RKO (cell line): ENCODE results near the gene MYLIP.
A peak's percentile ranks its signal among the peaks of the same experiment; 100 is the strongest.

Experiments used
- DNase-seq: peaks from one replicate; pipeline ENCODE4 v3.0.0-alpha.2; 2016; ENCODE audit warnings: low spot score

The MYLIP gene

DNA sequence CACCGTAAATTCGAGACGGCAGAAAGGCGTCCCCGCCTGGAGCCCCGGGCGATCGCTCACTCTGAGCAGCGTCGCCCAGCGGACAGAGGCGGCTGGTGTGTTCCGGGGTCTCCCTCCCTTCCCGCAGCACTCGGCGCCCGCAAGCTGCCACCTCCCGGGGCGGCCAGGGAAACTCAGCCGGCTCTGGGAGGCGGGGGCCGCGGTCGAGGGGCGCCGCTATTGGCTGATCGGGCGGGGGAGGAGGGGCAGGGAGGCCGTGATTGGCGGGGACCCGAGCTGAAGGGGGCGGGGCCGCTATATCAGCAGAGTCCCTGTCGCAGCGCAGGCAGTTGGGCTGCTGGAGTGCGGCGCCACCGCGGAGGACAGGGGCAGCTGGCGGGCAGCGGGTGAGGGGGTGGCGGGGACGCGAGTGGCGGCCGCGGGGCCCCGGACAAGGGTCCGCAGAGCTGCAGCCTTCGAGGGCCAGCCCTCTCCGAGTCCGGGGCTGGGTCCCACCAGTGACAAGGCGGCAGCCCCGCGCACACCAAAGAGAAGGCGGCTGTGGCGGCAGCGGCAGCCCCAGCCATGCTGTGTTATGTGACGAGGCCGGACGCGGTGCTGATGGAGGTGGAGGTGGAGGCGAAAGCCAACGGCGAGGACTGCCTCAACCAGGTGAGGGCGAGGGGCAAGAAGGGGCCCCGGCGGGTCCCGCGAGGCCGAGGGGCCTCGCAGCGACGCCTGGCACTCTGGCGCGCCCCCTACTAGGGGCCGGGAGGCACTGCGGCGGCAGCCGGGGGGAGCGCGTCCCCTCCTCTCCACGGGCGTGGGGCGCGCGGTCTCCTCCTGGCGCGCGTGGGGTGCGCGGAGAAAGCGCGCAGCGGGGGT, at the start of gene MYLIP:
Gene MYLIP (plus strand): TSS at position 328 of the 864 bp plus-strand sequence. CDS start 237 bp downstream, at position 565.
- DNase-seq, result peak; percentile 91

DNA sequence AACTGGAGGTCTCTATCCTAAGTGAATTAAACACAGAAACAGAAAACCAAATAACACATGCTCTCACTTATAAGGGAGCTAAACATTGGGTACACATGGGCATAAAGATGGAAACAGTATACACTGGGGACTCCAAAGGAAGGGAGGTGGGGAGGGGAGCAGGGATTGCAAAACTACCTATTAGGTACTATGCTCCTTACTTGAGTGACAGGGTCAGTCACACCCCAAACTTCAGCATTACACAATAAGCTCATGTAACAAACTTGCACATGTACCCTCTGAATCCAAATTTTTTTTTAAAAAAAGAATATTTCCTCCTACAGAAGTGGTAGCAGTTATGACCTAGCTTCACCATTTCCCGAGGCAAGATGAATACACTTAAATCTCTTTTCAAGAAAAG, 49.5 kb upstream of the MYLIP start:
- no peak for DNase-seq

DNA sequence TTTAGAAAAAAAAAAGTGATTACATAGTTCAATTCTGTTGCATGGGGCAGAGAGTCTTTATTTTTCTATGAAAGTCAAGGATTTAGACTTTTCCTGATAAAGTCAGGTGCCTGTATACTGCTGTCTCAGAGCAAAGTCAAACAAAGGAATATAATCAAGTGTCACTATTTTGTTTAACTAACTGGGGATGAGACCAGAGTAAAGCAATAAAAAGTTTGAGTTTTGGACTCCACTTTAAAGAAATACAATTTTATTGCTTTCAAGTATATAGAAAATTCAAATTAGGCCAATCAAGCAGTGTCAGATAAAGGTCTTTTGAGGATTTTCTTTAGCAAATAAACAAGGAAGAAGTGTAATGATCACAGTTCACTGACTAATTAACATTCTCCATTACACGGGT, 48.7 kb upstream of the MYLIP start:
- no peak for DNase-seq

GRCh38 chr6:16081326-16081725, 47.6 kb upstream of the MYLIP start:
- no peak for DNase-seq

- no peak for DNase-seq
These were observed 46.5 kb upstream of the MYLIP start for GRCh38 chr6:16082361-16082760.

DNA sequence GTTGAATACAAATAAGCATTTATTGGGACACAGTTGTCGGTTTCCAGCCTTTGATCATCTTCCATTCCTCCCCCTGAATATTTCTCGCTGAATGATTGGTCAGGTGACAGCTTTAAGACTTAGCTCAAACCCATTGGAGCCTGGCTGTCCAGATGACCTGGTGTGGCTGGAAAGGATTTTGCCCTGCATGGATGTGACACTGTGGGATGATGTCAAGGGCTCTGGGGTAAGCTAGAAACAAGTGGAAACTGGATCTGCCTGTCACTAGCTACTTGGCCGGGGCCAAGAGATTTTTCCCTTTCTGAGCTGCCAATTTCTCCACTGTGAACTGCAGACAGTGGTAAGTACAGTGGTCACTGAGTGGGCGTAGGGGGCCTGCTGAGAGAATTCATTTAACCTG, 41.9 kb upstream of the MYLIP start:
- DNase-seq, result no peak

GRCh38 chr6:16087386-16087785, 41.5 kb upstream of the MYLIP start:
- DNase-seq, result no peak

DNA sequence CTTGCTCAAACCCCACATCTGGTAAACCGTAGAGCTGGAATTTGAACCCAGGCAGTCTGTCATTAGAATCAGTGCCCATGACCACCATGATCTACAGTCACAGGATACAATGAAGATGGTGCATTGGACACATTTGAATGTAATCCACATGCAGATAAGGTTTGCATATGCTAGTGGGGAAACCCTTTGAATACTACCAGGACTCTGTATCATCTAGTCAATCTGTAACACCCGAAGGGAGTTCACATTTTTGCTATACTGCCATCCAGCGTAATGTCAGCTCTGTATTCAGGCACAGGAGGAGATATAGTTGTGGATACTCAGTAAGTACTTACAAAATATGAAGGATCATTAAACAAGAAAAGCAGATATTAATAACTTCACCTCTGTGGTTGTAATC, 40.5 kb upstream of the MYLIP start:
- no peak for DNase-seq

DNA sequence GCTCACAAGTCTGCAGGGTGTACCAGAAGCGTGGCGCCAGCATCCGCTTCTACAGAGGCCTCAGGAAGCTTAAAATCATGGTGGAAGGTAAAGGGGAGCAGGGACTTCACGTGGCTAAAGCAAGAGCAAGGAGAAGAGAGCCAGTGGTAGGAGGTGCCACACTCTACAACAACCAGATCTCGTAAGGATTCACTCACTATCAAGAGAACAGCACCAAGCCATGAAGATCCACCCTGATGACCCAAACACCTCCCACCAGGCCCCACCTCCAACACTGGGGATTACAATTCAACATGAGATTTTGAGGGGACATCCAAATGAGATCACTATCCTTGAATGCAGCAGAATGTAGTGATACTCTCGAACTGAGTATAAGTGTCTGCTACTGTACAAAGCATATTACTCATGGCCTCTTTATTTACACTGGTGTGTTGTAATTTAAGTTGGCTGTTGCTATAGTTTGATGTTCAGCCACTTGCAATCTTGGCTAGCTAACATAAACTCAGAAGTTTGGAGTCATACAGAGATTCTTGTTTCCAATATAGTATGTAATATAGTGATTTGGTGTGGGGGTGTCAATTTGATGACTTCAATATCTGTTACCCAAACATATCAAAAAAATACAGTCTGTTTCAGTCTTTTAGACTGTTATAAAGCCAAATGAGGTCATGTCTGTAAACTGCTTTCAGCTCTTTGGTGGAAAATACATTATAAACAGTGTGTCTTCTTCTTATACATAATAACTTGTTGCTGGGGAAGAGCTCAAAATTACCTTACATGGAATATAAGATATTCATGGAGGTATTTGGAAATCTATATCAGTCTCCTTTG, 39.4 kb upstream of the MYLIP start:
- no peak for DNase-seq

DNA sequence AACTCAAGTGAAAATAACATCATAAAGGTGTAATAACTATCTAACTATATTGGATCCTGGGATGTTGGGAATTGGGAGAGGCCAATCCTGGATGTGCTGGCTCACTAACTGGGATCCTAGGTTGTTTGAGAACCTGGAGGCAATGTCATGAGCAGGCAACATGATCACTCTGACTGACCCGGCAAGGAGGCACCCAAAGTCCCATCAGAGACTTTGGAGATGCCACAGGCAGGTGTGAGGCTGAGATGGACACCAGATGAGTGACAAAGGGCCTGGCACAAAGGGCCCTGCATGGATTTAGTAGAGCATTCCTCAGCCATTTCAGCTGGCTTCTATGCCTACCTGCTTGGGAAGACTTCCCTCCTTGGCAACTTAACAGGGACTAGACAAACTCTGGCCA, 38.4 kb upstream of the MYLIP start:
- no peak for DNase-seq

GRCh38 chr6:16090920-16091319, 38.0 kb upstream of the MYLIP start:
- DNase-seq, result no peak

DNA sequence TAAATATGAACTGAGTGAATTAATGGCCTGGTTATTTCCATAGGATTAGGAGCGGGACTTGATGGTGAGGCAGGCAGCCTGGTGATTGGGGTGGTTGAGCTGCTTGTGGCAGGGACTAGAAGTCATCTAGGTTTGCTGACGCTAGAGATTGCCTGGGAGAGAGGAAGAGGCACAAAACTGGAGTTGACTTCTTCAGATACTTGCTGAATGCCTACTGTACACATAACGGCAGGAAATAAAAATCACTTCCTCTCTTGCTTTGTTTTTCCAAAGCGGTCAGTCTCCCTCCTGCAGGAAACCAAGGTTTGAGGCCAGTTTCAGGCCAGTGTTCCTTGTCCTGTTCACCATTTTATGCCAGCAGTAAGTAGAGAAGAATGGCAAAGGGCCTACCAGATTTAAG, 36.7 kb upstream of the MYLIP start:
- no peak for DNase-seq

DNA sequence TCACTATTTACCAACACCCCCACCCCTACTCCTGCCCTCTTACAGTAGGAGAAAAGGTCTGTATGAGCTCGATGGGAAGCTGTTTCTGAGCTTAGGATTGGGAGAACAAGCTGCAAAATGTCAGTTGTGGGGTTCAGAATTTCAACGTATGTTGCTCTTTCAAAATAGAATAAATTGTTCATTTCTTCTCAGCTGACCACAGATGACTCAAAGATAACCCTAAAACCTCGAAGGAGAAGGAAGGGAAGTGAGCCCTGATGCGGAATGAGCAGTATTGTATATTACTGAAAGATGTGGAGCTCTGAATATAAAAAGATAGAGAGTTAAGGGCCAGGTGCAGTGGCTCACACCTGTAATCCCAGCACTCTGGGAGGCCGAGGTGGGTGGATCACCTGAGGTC, 35.9 kb upstream of the MYLIP start:
- DNase-seq, result no peak

DNA sequence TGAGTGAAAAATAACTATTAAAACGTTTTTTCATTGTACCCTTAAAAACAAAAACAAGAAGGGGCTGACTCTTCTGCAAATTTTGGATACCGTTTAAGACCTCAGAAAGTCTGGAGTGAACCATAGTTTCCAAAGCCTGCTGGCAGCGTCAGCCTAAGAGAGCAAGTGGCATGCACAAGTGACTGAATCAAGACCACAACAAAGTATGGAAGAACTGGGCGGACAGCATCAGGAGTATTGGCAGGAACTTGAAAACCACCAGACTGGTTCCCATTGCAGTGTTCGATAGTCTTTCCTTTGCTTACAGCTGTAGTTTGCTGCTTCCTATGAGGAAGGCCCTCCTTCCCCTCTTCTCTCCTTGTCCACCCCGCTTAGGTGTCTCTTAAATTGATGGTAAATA, 33.7 kb upstream of the MYLIP start:
- DNase-seq, result no peak

DNA sequence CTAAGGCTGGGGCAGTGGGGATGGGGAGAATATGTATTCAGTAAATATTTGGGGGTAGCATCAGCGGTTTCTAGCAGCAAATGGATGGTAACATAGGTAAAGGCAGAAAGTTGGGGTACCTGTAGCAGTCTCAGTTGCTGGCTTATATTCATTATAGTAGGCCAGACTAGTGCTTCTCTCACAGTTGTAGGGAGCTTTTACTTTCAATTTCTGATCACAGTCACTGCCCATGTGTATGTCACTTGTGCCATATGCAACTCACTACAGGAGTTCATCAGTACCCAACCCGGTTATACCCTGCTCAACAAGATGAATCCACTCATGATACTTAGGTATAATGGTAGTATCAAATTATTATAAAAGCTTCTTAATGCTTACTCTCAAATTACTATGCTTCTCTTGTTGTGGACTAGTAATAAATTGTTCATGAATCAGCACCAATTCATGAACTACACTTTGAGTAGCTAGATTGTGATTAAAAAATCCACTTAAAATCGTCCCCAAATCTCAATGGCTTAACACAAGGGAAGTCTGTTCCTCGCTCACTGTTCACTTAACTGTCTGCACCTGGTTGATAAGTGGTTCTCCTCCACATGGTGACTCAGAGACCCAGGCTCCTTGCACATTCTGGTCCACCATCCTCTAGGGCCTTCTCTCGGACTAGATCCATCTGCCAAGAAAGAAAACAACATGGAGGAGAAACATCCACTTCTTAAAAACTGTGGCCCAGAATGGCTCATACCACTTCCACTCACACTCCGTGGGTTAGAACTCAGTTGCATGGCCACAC, 31.3 kb upstream of the MYLIP start:
- DNase-seq, result no peak

- DNase-seq, result no peak
These were observed 30.7 kb upstream of the MYLIP start for GRCh38 chr6:16098211-16098610.

GRCh38 chr6:16102208-16102607, 26.7 kb upstream of the MYLIP start:
- DNase-seq, result no peak

GRCh38 chr6:16103722-16104121, 25.2 kb upstream of the MYLIP start:
- no peak for DNase-seq

DNA sequence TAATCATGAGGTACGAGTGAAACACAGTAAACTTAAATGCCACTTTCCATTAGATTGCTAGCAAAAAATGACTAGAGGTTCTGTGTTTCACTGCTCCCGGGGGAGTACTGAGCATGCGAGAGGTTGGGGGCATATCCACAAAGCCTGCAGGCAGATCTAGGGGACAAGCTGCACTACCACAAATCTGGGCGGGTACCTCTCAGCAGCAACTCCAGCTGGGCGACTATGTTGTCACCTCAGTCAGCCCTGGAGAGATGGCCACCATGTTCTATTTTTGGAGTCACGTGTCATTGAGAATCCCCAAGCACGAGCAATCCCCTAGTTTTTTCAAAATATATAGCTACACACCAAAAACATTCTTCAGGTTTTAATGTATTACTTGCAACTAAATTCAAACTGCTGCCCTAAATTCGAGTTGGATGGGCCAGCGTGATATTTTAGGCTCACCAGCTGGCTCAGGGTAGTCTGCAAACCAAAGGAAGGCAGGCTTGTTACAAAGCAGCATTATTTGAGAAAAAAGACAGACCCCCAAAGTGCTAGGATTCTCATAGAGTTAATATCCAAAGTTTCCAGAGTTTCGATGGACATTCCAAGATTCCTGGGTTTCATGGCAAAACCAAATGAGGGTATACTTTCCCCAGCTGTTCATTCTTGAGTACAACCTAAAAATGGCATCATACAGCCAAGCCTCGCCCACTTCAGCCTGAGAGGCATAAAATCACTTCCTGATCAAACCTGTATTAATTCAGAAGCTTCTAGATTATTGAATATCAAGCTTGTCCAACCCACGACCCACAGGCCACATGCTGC, 24.1 kb upstream of the MYLIP start:
- no peak for DNase-seq

- no peak for DNase-seq
These were observed 23.0 kb upstream of the MYLIP start for GRCh38 chr6:16105854-16106253.

DNA sequence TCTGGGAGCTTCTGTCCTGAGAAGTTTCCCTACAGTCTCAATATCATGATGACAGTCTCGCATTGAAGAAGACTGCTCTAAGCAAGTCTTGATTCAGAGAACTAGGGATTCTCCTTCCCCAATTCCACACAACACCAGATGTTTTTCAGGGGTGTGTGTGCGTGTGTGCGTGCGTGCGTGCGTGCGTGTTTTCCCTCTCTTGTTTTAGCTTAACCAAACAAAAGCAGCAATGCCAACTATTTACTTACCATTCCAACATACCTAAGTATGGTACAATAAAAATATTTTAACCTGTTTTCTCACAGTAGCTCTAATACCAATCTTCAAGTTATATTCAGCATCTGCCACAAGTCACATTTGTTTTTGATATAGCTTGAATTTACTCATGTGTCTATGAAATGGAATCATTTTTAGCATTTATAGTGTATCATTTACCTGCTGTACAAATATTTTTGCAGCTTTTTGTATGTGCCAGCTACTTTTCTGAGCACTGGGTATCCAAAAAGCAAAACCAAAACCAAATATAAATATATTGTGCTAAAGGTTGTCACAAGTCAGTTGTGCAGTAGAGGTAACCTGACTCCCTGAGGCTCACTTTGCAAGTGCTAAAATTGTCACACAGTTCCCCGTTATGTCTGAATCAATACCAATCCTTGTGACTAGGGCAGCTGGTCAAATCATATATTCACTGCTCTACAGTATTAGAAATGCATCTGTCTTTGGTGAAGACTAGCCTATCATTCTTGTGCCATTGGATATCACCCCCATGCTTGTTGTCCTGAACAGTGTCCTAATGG, 21.7 kb upstream of the MYLIP start:
- no peak for DNase-seq
